ENCODE data around the gene CCDC9B.

CCDC9B gene

GRCh38 chr15:40358471-40359353 lies 18.0 kb upstream of the CCDC9B start:
- no peak for DNase-seq (ENCODE audit: low read depth)
- no peak for TF ChIP-seq CTCF (conservative IDR thresholded peaks at IDR 0.05; ENCODE audit: control insufficient read depth, insufficient read depth, low read depth, low read length)
- H3K4me3 ChIP-seq (ENCODE audit: control insufficient read depth, low read depth, low read length): peak overlapping the region; percentile 33

- peak; percentile 60 for DNase-seq (ENCODE audit: low read depth)
- TF ChIP-seq CTCF (conservative IDR thresholded peaks at IDR 0.05; ENCODE audit: control insufficient read depth, insufficient read depth, low read depth, low read length): no peak
- H3K4me3 ChIP-seq (ENCODE audit: control insufficient read depth, low read depth, low read length): peak within 1 kb of the TSS; percentile 43
These were observed 17.2 kb upstream of the CCDC9B start, which contains the start of gene DISP2 for GRCh38 chr15:40357723-40358470. TSS of gene DISP2 (plus strand) at chr15:40358219. CDS start at chr15:40358322, 103 bp downstream.

- no peak overlapping the region for H3K4me3 ChIP-seq (ENCODE audit: control insufficient read depth, low read depth, low read length)
- DNase-seq (ENCODE audit: low read depth): no peak
- TF ChIP-seq CTCF (conservative IDR thresholded peaks at IDR 0.05; ENCODE audit: control insufficient read depth, insufficient read depth, low read depth, low read length): no peak
These were observed 16.5 kb upstream of the CCDC9B start for GRCh38 chr15:40357246-40357645.

- TF ChIP-seq CTCF (conservative IDR thresholded peaks at IDR 0.05; ENCODE audit: control insufficient read depth, insufficient read depth, low read depth, low read length): no peak
- no peak for DNase-seq (ENCODE audit: low read depth)
- no peak overlapping the region for H3K4me3 ChIP-seq (ENCODE audit: control insufficient read depth, low read depth, low read length)
These were observed 15.3 kb upstream of the CCDC9B start for GRCh38 chr15:40355976-40356585.

- DNase-seq (ENCODE audit: low read depth): peak; percentile 36
These were observed 13.9 kb upstream of the CCDC9B start for GRCh38 chr15:40354408-40355171.

More at GRCh38 chr15:40354408-40355171, 13.9 kb upstream of the CCDC9B start:
- H3K4me3 ChIP-seq (ENCODE audit: control insufficient read depth, low read depth, low read length): no peak overlapping the region
- peak; percentile 63 for TF ChIP-seq CTCF (conservative IDR thresholded peaks at IDR 0.05; ENCODE audit: control insufficient read depth, insufficient read depth, low read depth, low read length)

Data from fibroblast of mammary gland (primary cell).